Lower lobe of right lung (tissue), 2 donors: ENCODE results near the gene NEURL3. TPM values are rescaled to one million over a fixed set of nuclear protein-coding genes. Genes with fewer than 3 reads are reported as not detected.

Experiments used
- ATAC-seq, 2 donors: fragments of 200-7000 bp; cut with Tn5 transposase; one replicate each; pipeline ENCODE4 v1.9.1; 2020 to 2022; ENCODE audit warnings: mild to moderate bottlenecking in 2 of 2, moderate library complexity in 2 of 2
- DNase-seq: peaks from one replicate; pipeline ENCODE4 v3.0.0-alpha.2; 2020
- H3K27ac ChIP-seq: fragments of 200-600 bp; one replicate; pipeline ENCODE4 v1.8.0; 2022
- H3K27me3 ChIP-seq: fragments of 200-600 bp; one replicate; pipeline ENCODE4 v1.8.0; 2022; ENCODE audit warnings: low read depth
- H3K36me3 ChIP-seq: fragments of 200-600 bp; one replicate; pipeline ENCODE4 v1.8.0; 2022; ENCODE audit warnings: mild to moderate bottlenecking
- H3K4me1 ChIP-seq: fragments of 200-600 bp; one replicate; pipeline ENCODE4 v1.8.0; 2022
- H3K4me3 ChIP-seq: fragments of 200-600 bp; one replicate; pipeline ENCODE4 v1.8.0; 2022; ENCODE audit warnings: mild to moderate bottlenecking
- H3K9me3 ChIP-seq: fragments of 200-600 bp; one replicate; pipeline ENCODE4 v1.8.0; 2022
- CTCF ChIP-seq: fragments of 200-600 bp; IDR thresholded peaks from one replicate; pipeline ENCODE4 v1.8.0; 2022; ENCODE audit warnings: antibody characterized with exemption, mild to moderate bottlenecking
- intact Hi-C: fragments of 100-400 bp; cut with DNase I; formaldehyde crosslinking; loops from one replicate; pipeline ENCODE4 v1.11.0; 2022
- total RNA-seq: library from RNA; stranded (reverse); fragmentation: NEBNext Ultra II Directional; extraction: Animal tissue kit (Norgen Biotek cat#: 25700); gene quantifications from one replicate; pipeline ENCODE4 v1.2.1, GENCODE V29; 2021
- donor health status: DM: no; HTN: yes; CAD: no; lungs with severe emphysema.

Gene NEURL3
- total RNA-seq, 1 donor from 2014 or later = 0.27 TPM

GRCh38 chr2:96548558-96549465 is 43.7 kb upstream of the NEURL3 start:
- Histone ChIP-seq H3K27me3 (no peaks in the 10 kb centered on the region), H3K4me3 (no peak overlapping the region), H3K9me3 (no peaks in the 10 kb centered on the region), H3K36me3 (peaks cover 73% of the 10 kb centered on the region), H3K4me1 (peaks cover 5% of the 10 kb centered on the region), H3K27ac (no peak overlapping the region)
- no peak for TF ChIP-seq CTCF
- ATAC-seq (no peak), DNase-seq (no peak)
- intact Hi-C loops = no loop called here

GRCh38 chr2:96547731-96548171 is 42.6 kb upstream of the NEURL3 start:
- Histone ChIP-seq H3K27ac (no peak overlapping the region), H3K27me3 (no peaks in the 10 kb centered on the region), H3K9me3 (no peaks in the 10 kb centered on the region), H3K4me3 (no peak overlapping the region), H3K4me1 (peaks cover 5% of the 10 kb centered on the region), H3K36me3 (peaks cover 82% of the 10 kb centered on the region)
- DNase-seq = no peak
- intact Hi-C loops = no loop called here
- no peak for TF ChIP-seq CTCF
- ATAC-seq = no peak

GRCh38 chr2:96547203-96547641 is 42.1 kb upstream of the NEURL3 start:
- intact Hi-C loops = no loop called here
- TF ChIP-seq CTCF = no peak
- no peaks in the 10 kb centered on the region for H3K27me3 ChIP-seq
- peaks cover 5% of the 10 kb centered on the region for H3K4me1 ChIP-seq
- no peak overlapping the region for H3K4me3 ChIP-seq
- H3K36me3 ChIP-seq = peaks cover 83% of the 10 kb centered on the region
- no peaks in the 10 kb centered on the region for H3K9me3 ChIP-seq
- no peak for DNase-seq
- H3K27ac ChIP-seq = no peak overlapping the region
- no peak for ATAC-seq

- Histone ChIP-seq H3K36me3 (peaks cover 83% of the 10 kb centered on the region), H3K9me3 (no peaks in the 10 kb centered on the region), H3K27ac (no peak overlapping the region), H3K4me3 (no peak overlapping the region), H3K27me3 (no peaks in the 10 kb centered on the region), H3K4me1 (peaks cover 10% of the 10 kb centered on the region)
- TF ChIP-seq CTCF = no peak
- ATAC-seq (no peak), DNase-seq (no peak)
- intact Hi-C loops = no loop called here
Observed at GRCh38 chr2:96546797-96547196, 41.6 kb upstream of the NEURL3 start.

GRCh38 chr2:96546321-96546720 is 41.2 kb upstream of the NEURL3 start:
- ATAC-seq (no peak), DNase-seq (no peak)
- intact Hi-C loops = no loop called here
- H3K36me3 ChIP-seq = peaks cover 83% of the 10 kb centered on the region
- no peaks in the 10 kb centered on the region for H3K27me3 ChIP-seq
- no peaks in the 10 kb centered on the region for H3K9me3 ChIP-seq
- no peak overlapping the region for H3K27ac ChIP-seq
- peaks cover 14% of the 10 kb centered on the region for H3K4me1 ChIP-seq
- TF ChIP-seq CTCF = no peak
- no peak overlapping the region for H3K4me3 ChIP-seq
